PFSK-1 (cell line): Measurements from ENCODE around the gene ADD1. TPM values are rescaled to one million over a fixed set of nuclear protein-coding genes. Genes with fewer than 3 reads are reported as not detected.

ENCODE experiments used
- FOXP2 ChIP-seq: optimal IDR thresholded peaks from 2 replicates; pipeline ENCODE3; 2011; ENCODE audit warnings: borderline replicate concordance, control low read depth, inconsistent platforms; ENCODE audit not compliant: insufficient read depth; ENCODE audit errors: extremely low read length, extremely low read depth
- POLR2AphosphoS5 ChIP-seq: IDR thresholded peaks from 2 replicates; pipeline ENCODE4 v1.6.1; 2012; ENCODE audit warnings: low read depth, mild to moderate bottlenecking, control low read depth, low read length, moderate library complexity
- REST ChIP-seq, 2 experiments: IDR thresholded peaks; 2 replicates each; pipeline versions ENCODE4 v1.6.1 to v1.8.0; 2011 to 2012; ENCODE audit warnings: low read depth in 2 of 2, low read length in 2 of 2, control low read depth in 1 of 2, inconsistent platforms in 1 of 2, mild to moderate bottlenecking in 1 of 2, moderate library complexity in 1 of 2; ENCODE audit not compliant: insufficient read depth in 1 of 2
- SIN3A ChIP-seq: IDR thresholded peaks from 2 replicates; pipeline ENCODE4 v1.6.1; 2012; ENCODE audit warnings: mild to moderate bottlenecking, low read length, moderate library complexity, borderline replicate concordance; ENCODE audit not compliant: insufficient read depth
- TAF1 ChIP-seq: IDR thresholded peaks from 2 replicates; pipeline ENCODE4 v1.6.1; 2012; ENCODE audit warnings: low read length, control low read depth, borderline replicate concordance; ENCODE audit not compliant: insufficient read depth
- polyA plus RNA-seq: library from polyadenylated mRNA; unstranded; fragments of >200 nt; gene quantifications from one replicate; pipeline ENCODE4 v1.2.1, GENCODE V29; 2012; ENCODE audit warnings: low read depth, missing spikeins; ENCODE audit not compliant: insufficient read length

Gene ADD1
- polyA plus RNA-seq, result 83.5 TPM

- TF ChIP-seq FOXP2 (peak; percentile 45), POLR2AphosphoS5 (peak; percentile 91), REST (IDR thresholded peaks at IDR 0.05; ENCODE audit: insufficient read depth in 1 of 2, low read depth in 2 of 2, low read length in 2 of 2) (no peak), TAF1 (peak; percentile 45; the same call in 1 of the 2 replicates), SIN3A (no peak)
Observed at GRCh38 chr4:2843263-2843940, at the start of gene ADD1. TSS of gene ADD1 (plus strand) at chr4:2843844. CDS start at chr4:2875916, 32,072 bp downstream.

GRCh38 chr4:2794486-2795299 lies 49.0 kb upstream of the ADD1 start:
- TF ChIP-seq FOXP2 (no peak), TAF1 (no peak), POLR2AphosphoS5 (no peak), REST (IDR thresholded peaks at IDR 0.05; ENCODE audit: insufficient read depth in 1 of 2, low read depth in 2 of 2, low read length in 2 of 2) (no peak)

- TF ChIP-seq POLR2AphosphoS5, result no peak
- no peak for TF ChIP-seq TAF1
- TF ChIP-seq REST (IDR thresholded peaks at IDR 0.05; ENCODE audit: insufficient read depth in 1 of 2, low read depth in 2 of 2, low read length in 2 of 2), result no peak
- TF ChIP-seq SIN3A, result no peak
- TF ChIP-seq FOXP2, result no peak
Observed at GRCh38 chr4:2795300-2795892, 48.2 kb upstream of the ADD1 start.

GRCh38 chr4:2795893-2796848 lies 47.5 kb upstream of the ADD1 start:
- no peak for TF ChIP-seq SIN3A
- TF ChIP-seq TAF1, result no peak
- TF ChIP-seq POLR2AphosphoS5, result no peak

- TF ChIP-seq TAF1 (no peak), REST (IDR thresholded peaks at IDR 0.05; ENCODE audit: insufficient read depth in 1 of 2, low read depth in 2 of 2, low read length in 2 of 2) (no peak), SIN3A (no peak), FOXP2 (no peak), POLR2AphosphoS5 (no peak)
Observed at GRCh38 chr4:2796849-2797544, 46.6 kb upstream of the ADD1 start.
